H1 (cell line): ENCODE measurements around the gene ZNF407. TPM values are rescaled to one million over a fixed set of nuclear protein-coding genes. Genes with fewer than 3 reads are reported as not detected.
A peak's percentile ranks its signal among the peaks of the same experiment; 100 is the strongest.

Source experiments
- EP300 ChIP-seq, 2 experiments: IDR thresholded peaks; 1 replicate in 1 of 2; 2 replicates in 1 of 2; pipeline ENCODE4 v1.6.1; 2011 to 2012; ENCODE audit warnings: low read depth in 2 of 2, low read length in 2 of 2, mild to moderate bottlenecking in 2 of 2, borderline replicate concordance in 1 of 2, inconsistent platforms in 1 of 2, moderate library complexity in 1 of 2
- HDAC2 ChIP-seq, 2 experiments: fragments of 300-600 bp in 1 of 2; sonication (generic) in 1 of 2; IDR thresholded peaks; 2 replicates each; pipeline ENCODE4 v1.6.1; 2011 to 2012; ENCODE audit warnings: low read depth in 2 of 2, low read length in 2 of 2, mild to moderate bottlenecking in 2 of 2, moderate library complexity in 2 of 2, borderline replicate concordance in 1 of 2, inconsistent platforms in 1 of 2
- KDM4A ChIP-seq: IDR thresholded peaks from one replicate; pipeline ENCODE4 v1.7.1; 2012; ENCODE audit warnings: low read depth, mild to moderate bottlenecking, moderate library complexity, low read length, inconsistent platforms; ENCODE audit not compliant: severe bottlenecking
- NANOG ChIP-seq: IDR thresholded peaks from 2 replicates; pipeline ENCODE4 v1.6.1; 2011; ENCODE audit warnings: low read length, low read depth, mild to moderate bottlenecking, inconsistent platforms; ENCODE audit not compliant: insufficient read depth, poor library complexity, severe bottlenecking
- PHF8 ChIP-seq: fragments of 200-600 bp; sonication (generic); conservative IDR thresholded peaks from 2 replicates; pipeline ENCODE4 v1.7.1; 2012; ENCODE audit warnings: low read depth, mild to moderate bottlenecking, inconsistent platforms, low read length, moderate library complexity
- SIN3A ChIP-seq, 2 experiments: IDR thresholded peaks in 1 of 2; conservative IDR thresholded peaks in 1 of 2; 2 replicates each; pipeline ENCODE4 v1.6.1; 2011 to 2012; ENCODE audit warnings: low read length in 2 of 2, improper control_type of control experiment in 1 of 2, low read depth in 1 of 2, mild to moderate bottlenecking in 1 of 2
- TAF7 ChIP-seq: optimal IDR thresholded peaks from 2 replicates; pipeline ENCODE3; 2011; ENCODE audit warnings: low read depth, mild to moderate bottlenecking, inconsistent platforms, low read length, moderate library complexity, borderline replicate concordance
- polyA plus RNA-seq, 7 experiments: library from polyadenylated mRNA; depleted of rRNA in 3 of 7; stranded (reverse) in 5 of 7; unstranded in 2 of 7; fragments of >200 nt in 5 of 7; fragments of 200-250 nt in 2 of 7; gene quantifications; 1 replicate in 5 of 7; 2 replicates in 1 of 7; 4 replicates in 1 of 7; pipeline versions ENCODE4 v1.2.1 to v1.2.3, GENCODE V29; 2011 to 2013; ENCODE audit warnings: missing spikeins in 2 of 7, mixed read lengths in 2 of 7
- total RNA-seq: library from RNA; stranded (reverse); fragmentation: NEBNext Ultra II Directional; extraction: Animal tissue kit (Norgen Biotek cat#: 25700); gene quantifications from 2 replicates; pipeline ENCODE4 v1.2.1, GENCODE V29; 2021
- TF ChIP-seq, protein P1 (sequence below): fragments of 300-600 bp; sonication (generic); IDR thresholded peaks from 2 replicates; pipeline ENCODE4 v1.7.1; 2012; ENCODE audit warnings: low read length, moderate library complexity, mild to moderate bottlenecking, inconsistent platforms; ENCODE audit not compliant: insufficient replicate concordance

Gene ZNF407
- total and polyA plus RNA-seq, 2 of the 8 experiments (the other 6 are each of a cell fraction or from before 2014, with no cell fraction given) = 1.5 to 6.8 TPM

DNA sequence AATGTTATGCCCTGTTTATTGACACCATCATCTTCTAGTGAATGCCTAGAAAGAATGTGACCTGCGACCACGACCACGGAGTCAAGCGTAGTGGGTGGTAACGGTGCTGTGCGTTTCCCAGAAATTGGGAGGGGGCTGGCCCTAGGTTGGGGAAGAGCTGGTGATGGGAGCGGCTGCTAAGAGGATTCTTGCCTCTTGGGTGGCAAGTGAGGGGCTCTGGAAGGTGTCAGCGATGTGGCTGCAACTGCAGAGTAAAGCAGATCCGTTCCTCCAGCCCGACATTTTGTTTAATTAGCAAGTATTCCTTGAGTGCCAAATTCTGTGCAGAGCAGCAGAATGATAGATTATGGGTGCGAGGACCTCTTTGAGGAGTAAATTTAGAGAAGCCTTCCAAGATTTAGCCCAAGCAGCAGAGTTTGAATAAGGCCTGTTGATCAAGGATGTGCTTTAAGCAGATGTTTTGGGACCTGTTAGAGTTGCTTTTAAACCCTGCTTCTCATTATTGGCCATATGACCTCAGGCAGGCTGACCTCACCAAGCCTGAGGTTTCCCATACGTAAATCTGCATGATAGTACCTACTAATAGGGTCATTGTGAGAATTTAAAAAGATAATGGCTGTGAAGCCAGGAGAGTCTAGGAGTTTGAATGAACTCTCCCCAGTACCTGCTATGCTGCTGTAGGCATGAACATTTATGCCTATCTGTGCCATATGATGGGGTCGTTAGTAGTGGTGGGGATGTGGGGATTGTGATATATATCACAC, 323.6 kb downstream of the ZNF407 start (continued):
- TF ChIP-seq HDAC2 (IDR thresholded peaks at IDR 0.05; ENCODE audit: borderline replicate concordance in 1 of 2, low read depth in 2 of 2, low read length in 2 of 2) = no peak
- peak in 1 of 2 experiments; percentile 50; a peak in 1 of 3 replicates for TF ChIP-seq EP300 (IDR thresholded peaks at IDR 0.05; ENCODE audit: borderline replicate concordance in 1 of 2, low read depth in 2 of 2, low read length in 2 of 2)
- TF ChIP-seq SIN3A (conservative IDR thresholded peaks at IDR 0.05 in 1 of 2, IDR thresholded peaks at IDR 0.05 in 1 of 2; ENCODE audit: low read depth in 1 of 2, low read length in 2 of 2) = no peak
- TF ChIP-seq, protein P1, sequence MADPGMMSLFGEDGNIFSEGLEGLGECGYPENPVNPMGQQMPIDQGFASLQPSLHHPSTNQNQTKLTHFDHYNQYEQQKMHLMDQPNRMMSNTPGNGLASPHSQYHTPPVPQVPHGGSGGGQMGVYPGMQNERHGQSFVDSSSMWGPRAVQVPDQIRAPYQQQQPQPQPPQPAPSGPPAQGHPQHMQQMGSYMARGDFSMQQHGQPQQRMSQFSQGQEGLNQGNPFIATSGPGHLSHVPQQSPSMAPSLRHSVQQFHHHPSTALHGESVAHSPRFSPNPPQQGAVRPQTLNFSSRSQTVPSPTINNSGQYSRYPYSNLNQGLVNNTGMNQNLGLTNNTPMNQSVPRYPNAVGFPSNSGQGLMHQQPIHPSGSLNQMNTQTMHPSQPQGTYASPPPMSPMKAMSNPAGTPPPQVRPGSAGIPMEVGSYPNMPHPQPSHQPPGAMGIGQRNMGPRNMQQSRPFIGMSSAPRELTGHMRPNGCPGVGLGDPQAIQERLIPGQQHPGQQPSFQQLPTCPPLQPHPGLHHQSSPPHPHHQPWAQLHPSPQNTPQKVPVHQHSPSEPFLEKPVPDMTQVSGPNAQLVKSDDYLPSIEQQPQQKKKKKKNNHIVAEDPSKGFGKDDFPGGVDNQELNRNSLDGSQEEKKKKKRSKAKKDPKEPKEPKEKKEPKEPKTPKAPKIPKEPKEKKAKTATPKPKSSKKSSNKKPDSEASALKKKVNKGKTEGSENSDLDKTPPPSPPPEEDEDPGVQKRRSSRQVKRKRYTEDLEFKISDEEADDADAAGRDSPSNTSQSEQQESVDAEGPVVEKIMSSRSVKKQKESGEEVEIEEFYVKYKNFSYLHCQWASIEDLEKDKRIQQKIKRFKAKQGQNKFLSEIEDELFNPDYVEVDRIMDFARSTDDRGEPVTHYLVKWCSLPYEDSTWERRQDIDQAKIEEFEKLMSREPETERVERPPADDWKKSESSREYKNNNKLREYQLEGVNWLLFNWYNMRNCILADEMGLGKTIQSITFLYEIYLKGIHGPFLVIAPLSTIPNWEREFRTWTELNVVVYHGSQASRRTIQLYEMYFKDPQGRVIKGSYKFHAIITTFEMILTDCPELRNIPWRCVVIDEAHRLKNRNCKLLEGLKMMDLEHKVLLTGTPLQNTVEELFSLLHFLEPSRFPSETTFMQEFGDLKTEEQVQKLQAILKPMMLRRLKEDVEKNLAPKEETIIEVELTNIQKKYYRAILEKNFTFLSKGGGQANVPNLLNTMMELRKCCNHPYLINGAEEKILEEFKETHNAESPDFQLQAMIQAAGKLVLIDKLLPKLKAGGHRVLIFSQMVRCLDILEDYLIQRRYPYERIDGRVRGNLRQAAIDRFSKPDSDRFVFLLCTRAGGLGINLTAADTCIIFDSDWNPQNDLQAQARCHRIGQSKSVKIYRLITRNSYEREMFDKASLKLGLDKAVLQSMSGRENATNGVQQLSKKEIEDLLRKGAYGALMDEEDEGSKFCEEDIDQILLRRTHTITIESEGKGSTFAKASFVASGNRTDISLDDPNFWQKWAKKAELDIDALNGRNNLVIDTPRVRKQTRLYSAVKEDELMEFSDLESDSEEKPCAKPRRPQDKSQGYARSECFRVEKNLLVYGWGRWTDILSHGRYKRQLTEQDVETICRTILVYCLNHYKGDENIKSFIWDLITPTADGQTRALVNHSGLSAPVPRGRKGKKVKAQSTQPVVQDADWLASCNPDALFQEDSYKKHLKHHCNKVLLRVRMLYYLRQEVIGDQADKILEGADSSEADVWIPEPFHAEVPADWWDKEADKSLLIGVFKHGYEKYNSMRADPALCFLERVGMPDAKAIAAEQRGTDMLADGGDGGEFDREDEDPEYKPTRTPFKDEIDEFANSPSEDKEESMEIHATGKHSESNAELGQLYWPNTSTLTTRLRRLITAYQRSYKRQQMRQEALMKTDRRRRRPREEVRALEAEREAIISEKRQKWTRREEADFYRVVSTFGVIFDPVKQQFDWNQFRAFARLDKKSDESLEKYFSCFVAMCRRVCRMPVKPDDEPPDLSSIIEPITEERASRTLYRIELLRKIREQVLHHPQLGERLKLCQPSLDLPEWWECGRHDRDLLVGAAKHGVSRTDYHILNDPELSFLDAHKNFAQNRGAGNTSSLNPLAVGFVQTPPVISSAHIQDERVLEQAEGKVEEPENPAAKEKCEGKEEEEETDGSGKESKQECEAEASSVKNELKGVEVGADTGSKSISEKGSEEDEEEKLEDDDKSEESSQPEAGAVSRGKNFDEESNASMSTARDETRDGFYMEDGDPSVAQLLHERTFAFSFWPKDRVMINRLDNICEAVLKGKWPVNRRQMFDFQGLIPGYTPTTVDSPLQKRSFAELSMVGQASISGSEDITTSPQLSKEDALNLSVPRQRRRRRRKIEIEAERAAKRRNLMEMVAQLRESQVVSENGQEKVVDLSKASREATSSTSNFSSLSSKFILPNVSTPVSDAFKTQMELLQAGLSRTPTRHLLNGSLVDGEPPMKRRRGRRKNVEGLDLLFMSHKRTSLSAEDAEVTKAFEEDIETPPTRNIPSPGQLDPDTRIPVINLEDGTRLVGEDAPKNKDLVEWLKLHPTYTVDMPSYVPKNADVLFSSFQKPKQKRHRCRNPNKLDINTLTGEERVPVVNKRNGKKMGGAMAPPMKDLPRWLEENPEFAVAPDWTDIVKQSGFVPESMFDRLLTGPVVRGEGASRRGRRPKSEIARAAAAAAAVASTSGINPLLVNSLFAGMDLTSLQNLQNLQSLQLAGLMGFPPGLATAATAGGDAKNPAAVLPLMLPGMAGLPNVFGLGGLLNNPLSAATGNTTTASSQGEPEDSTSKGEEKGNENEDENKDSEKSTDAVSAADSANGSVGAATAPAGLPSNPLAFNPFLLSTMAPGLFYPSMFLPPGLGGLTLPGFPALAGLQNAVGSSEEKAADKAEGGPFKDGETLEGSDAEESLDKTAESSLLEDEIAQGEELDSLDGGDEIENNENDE = no peak
- TF ChIP-seq KDM4A = no peak
- no peak for TF ChIP-seq TAF7
- TF ChIP-seq PHF8 = no peak
- peak; percentile 77 for TF ChIP-seq NANOG
